GM18517 (cell line): ENCODE data around the gene CAGE1.

Experiments
- ATAC-seq: cut with Tn5 transposase; IDR thresholded peaks from one replicate; pipeline ENCODE4 v1.9.1; 2021; ENCODE audit warnings: mild to moderate bottlenecking, moderate library complexity; ENCODE audit not compliant: unreplicated experiment

The CAGE1 gene

GRCh38 chr6:7389451-7390225 lies at the start of gene CAGE1, which contains the start of gene RIOK1:
Gene CAGE1 (minus strand): TSS chr6:7389742. CDS start chr6:7387173, 2,569 bp downstream.
Gene RIOK1 (plus strand): TSS chr6:7389808. CDS start chr6:7390003, 195 bp downstream.
- ATAC-seq, result peak; percentile 93

- no peak for ATAC-seq
Observed at GRCh38 chr6:7439228-7439627, 49.7 kb upstream of the CAGE1 start.

GRCh38 chr6:7438011-7438410 lies 48.5 kb upstream of the CAGE1 start:
- ATAC-seq, result no peak

- ATAC-seq, result no peak
Observed at GRCh38 chr6:7434672-7435071, 45.1 kb upstream of the CAGE1 start.

GRCh38 chr6:7433121-7433617 lies 43.6 kb upstream of the CAGE1 start:
- ATAC-seq, result no peak

GRCh38 chr6:7432391-7433120 lies 43.0 kb upstream of the CAGE1 start:
- no peak for ATAC-seq

GRCh38 chr6:7431674-7432390 lies 42.3 kb upstream of the CAGE1 start:
- ATAC-seq, result no peak

- no peak for ATAC-seq
Observed at GRCh38 chr6:7431313-7431673, 41.8 kb upstream of the CAGE1 start.

GRCh38 chr6:7426447-7427169 lies 37.1 kb upstream of the CAGE1 start:
- no peak for ATAC-seq

- ATAC-seq, result no peak
Observed at GRCh38 chr6:7425808-7426190, 36.3 kb upstream of the CAGE1 start.

GRCh38 chr6:7424967-7425807 lies 35.6 kb upstream of the CAGE1 start:
- no peak for ATAC-seq

- ATAC-seq, result no peak
Observed at GRCh38 chr6:7424058-7424457, 34.5 kb upstream of the CAGE1 start.

- ATAC-seq, result no peak
Observed at GRCh38 chr6:7421066-7421465, 31.5 kb upstream of the CAGE1 start.

- no peak for ATAC-seq
Observed at GRCh38 chr6:7419065-7419464, 29.5 kb upstream of the CAGE1 start.

- ATAC-seq, result no peak
Observed at GRCh38 chr6:7418238-7418905, 28.8 kb upstream of the CAGE1 start.

- ATAC-seq, result no peak
Observed at GRCh38 chr6:7417684-7418083, 28.1 kb upstream of the CAGE1 start.

- no peak for ATAC-seq
Observed at GRCh38 chr6:7414811-7415210, 25.3 kb upstream of the CAGE1 start.

- no peak for ATAC-seq
Observed at GRCh38 chr6:7413151-7413823, 23.7 kb upstream of the CAGE1 start.

GRCh38 chr6:7411328-7411727 lies 21.8 kb upstream of the CAGE1 start:
- no peak for ATAC-seq
